SK-MEL-5 (cell line): ENCODE results near the gene RAC2. TPM values are rescaled to one million over a fixed set of nuclear protein-coding genes. Genes with fewer than 3 reads are reported as not detected.

Experiments used
- DNase-seq: peaks from one replicate; pipeline ENCODE4 v3.0.0-alpha.2; 2016; ENCODE audit warnings: low read depth, low spot score
- in situ Hi-C: cut with HindIII; loops from 2 replicates; pipeline ENCODE4 v1.10.0; 2016; ENCODE audit warnings: low sequenced_read_pairs, high pct_unique_total_duplicates, low pct_unique_long_range_greater_than_20kb
- small RNA-seq, 2 experiments: library from RNA; depleted of rRNA; stranded (forward); fragments of <200 nt; gene quantifications; one replicate each; pipeline ENCODE3, GENCODE V24; 2014
- total RNA-seq: library from RNA; depleted of rRNA; stranded (reverse); fragments of >200 nt; shearing (Covaris generic); gene quantifications from 2 replicates; pipeline ENCODE4 v1.2.3, GENCODE V29; 2014; rRNA removed

RAC2 gene
- total RNA-seq, 1 experiment from 2014 or later, result not detected

DNA sequence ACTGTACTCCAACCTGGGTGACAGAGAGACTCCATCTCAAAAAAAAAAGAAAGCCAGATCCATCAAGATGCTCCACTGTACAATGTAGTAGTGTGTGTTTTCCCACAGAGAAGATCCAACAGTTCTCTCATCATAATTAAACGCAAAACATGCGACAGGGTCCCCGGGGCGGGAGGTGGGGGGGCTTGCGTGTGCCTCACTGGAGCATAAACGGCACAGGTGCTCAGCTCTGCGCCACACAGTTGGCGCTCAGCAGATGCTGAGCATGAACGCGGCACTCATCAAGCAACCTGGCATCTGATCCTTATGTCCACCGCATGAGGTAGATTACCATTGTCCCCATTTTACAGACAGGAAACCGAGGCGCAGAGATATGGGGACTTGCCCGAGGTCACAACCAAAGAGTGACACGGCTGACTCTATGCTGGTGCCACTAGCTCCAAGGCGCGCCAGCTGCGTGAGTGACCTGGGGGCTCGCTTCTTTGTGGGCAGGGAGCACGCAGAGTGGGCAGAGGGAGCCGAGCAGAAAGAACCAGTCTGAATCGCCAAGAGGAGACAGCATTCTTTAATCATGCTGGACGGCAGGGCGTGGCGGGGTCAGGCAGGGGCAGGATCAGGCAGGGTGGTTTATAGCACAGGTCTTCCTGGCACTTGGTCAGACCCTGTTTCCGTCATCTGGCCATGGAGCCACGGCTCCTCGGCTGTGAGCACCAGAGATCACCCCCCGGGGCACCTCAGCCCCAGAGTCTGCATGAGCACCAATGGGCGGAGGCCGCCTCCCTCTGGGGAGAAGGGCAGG, 64.2 kb downstream of the RAC2 start:
- in situ Hi-C loops, result loop anchor here (25.0 kb wide), 1 partner anchor 118 kb away; the partner anchor contains the start of gene KCTD17
- no peak for DNase-seq

DNA sequence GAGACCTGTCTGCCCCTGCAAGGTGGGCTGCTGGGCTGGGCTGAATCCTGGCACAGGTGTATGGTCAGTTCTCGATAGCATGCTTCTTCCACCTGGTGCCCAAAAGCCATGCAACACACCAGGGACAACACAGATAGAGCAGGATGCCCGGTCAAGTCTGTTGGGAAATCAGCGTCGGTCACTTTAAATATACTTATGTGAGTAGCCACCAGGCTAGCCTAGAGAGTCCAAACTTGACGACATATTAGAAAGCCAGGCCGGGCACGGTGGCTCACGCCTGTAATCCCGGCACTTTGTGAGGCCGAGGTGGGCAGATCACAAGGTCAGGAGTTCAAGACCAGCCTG, 65.0 kb downstream of the RAC2 start:
- in situ Hi-C loops, result loop anchor here (25.0 kb wide), 1 partner anchor 117 kb away; the partner anchor contains the start of gene KCTD17

GRCh38 chr22:37178350-37179125, 65.5 kb downstream of the RAC2 start:
- DNase-seq, result no peak
- in situ Hi-C loops, result loop anchor here (25.0 kb wide), 1 partner anchor 116 kb away; the partner anchor contains the start of gene KCTD17

More for the DNA sequence above, 65.0 kb downstream of the RAC2 start:
- no peak for DNase-seq

- in situ Hi-C loops, result loop anchor here (25.0 kb wide), 1 partner anchor 115 kb away; the partner anchor contains the start of gene KCTD17
- no peak for DNase-seq
These were observed 66.3 kb downstream of the RAC2 start for GRCh38 chr22:37177755-37178154.

DNA sequence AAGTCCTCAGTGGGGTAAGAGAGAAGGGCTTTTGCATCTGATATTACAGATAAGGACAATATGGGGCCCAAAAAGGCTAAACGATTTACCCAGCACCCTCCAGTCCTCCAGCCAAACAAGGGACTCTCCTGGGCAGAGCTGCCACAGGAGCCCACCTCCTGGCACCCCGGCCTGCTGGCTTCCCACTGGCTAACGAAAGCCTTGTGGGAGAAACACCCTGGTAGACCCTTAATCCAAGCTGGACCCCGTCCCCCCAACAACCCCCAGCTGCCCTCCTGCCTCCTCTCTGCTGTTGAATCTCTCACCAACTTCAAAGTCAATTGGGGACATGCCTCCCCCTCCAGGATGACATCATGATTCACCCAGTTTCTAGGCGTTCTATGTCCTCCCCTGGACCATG, 66.8 kb downstream of the RAC2 start:
- in situ Hi-C loops, result loop anchor here (25.0 kb wide), 1 partner anchor 115 kb away; the partner anchor contains the start of gene KCTD17
- DNase-seq, result no peak

GRCh38 chr22:37176464-37177061, 67.5 kb downstream of the RAC2 start:
- in situ Hi-C loops, result loop anchor here (25.0 kb wide), 1 partner anchor 114 kb away; the partner anchor contains the start of gene KCTD17
- no peak for DNase-seq

GRCh38 chr22:37175414-37176281, 68.4 kb downstream of the RAC2 start:
- in situ Hi-C loops, result loop anchor here (25.0 kb wide), 1 partner anchor 113 kb away; the partner anchor contains the start of gene KCTD17
- no peak for DNase-seq

Small RNA genes lying within 50 kb of the gene (small RNA-seq; reads per million reads assigned to genes)
- gene Z82188.1, result 0 to 0.05 reads per million in 2 experiments

Other genes with a start within 250 kb of the RAC2 start
- 15.7 and 26.0 TPM in 2 replicates for gene TST, start 224.8 kb downstream of the RAC2 start, total RNA-seq
- gene MPST, start 224.5 kb downstream of the RAC2 start, total RNA-seq, result 50.2 and 54.8 TPM in 2 replicates
- 11.2 and 14.0 TPM in 2 replicates for gene KCTD17, start 192.5 kb downstream of the RAC2 start, total RNA-seq
- not detected in 2 replicates for gene TMPRSS6, start 134.6 kb downstream of the RAC2 start, total RNA-seq
- 0.03 TPM in 1 of 2 replicates, not detected in the other for gene IL2RB, start 94.4 kb downstream of the RAC2 start, total RNA-seq
- gene C1QTNF6, start 56.0 kb downstream of the RAC2 start, total RNA-seq, result 5.9 and 7.6 TPM in 2 replicates
- not detected in 2 replicates for gene SSTR3, start 31.8 kb downstream of the RAC2 start, total RNA-seq
- gene CYTH4, start 38.2 kb upstream of the RAC2 start, total RNA-seq, result 0.08 and 0.11 TPM in 2 replicates
- gene ELFN2, start 183.2 kb upstream of the RAC2 start, total RNA-seq, result 0.34 and 0.40 TPM in 2 replicates
- gene MFNG, start 242.1 kb upstream of the RAC2 start, total RNA-seq, result 0.37 TPM in 1 of 2 replicates, not detected in the other